H1 (cell line): ENCODE results near the gene CBY1. TPM values are rescaled to one million over a fixed set of nuclear protein-coding genes. Genes with fewer than 3 reads are reported as not detected.

Experiments
- CTCF ChIA-PET: fragments of 300-600 bp; sonication (Branson Sonifier 250); formaldehyde crosslinking; loops from one replicate; lab custom pipeline; 2021; ENCODE audit not compliant: partially characterized antibody; lab: Charles Lee
- POLR2A ChIA-PET: fragments of 300-600 bp; sonication (Branson Sonifier 250); formaldehyde crosslinking; loops from one replicate; lab custom pipeline; 2021; ENCODE audit warnings: inconsistent platforms; ENCODE audit not compliant: partially characterized antibody; lab: Charles Lee
- DNase-seq, 2 experiments: peaks; one replicate each; pipeline versions ENCODE4 v3.0.0 to v3.0.0-alpha.2; 2010 to 2022; ENCODE audit warnings: low spot score in 2 of 2, low read depth in 1 of 2, mixed read lengths in 1 of 2
- FAIRE-seq: peaks from 2 replicates; lab custom pipeline; 2011; peaks lifted over from hg19 to GRCh38; lab: Jason Lieb, UNC
- H2AFZ ChIP-seq: 2 replicates; pipeline ENCODE4 v1.8.1; 2012; ENCODE audit warnings: low read length, inconsistent platforms
- H2AK5ac ChIP-seq: 2 replicates; pipeline ENCODE4 v1.6.1; 2013; ENCODE audit warnings: low read depth, low read length
- H2BK120ac ChIP-seq: replicated peaks from 2 replicates; pipeline ENCODE3; 2013; ENCODE audit warnings: low read depth, low read length, inconsistent platforms
- H2BK12ac ChIP-seq: 2 replicates; pipeline ENCODE4 v1.6.1; 2013; ENCODE audit warnings: low read depth, low read length
- H2BK15ac ChIP-seq: 2 replicates; pipeline ENCODE4 v1.6.1; 2013; ENCODE audit warnings: low read length
- H2BK20ac ChIP-seq: 2 replicates; pipeline ENCODE4 v1.6.1; 2013; ENCODE audit warnings: low read length
- H2BK5ac ChIP-seq: 2 replicates; pipeline ENCODE4 v1.6.1; 2013; ENCODE audit warnings: low read depth, low read length
- H3K14ac ChIP-seq: 2 replicates; pipeline ENCODE4 v1.6.1; 2013; ENCODE audit warnings: inconsistent platforms; ENCODE audit not compliant: insufficient read length
- H3K18ac ChIP-seq: 2 replicates; pipeline ENCODE4 v1.6.1; 2013; ENCODE audit warnings: low read length; ENCODE audit errors: extremely low read depth
- H3K23ac ChIP-seq: 2 replicates; pipeline ENCODE4 v1.6.1; 2013; ENCODE audit warnings: inconsistent platforms; ENCODE audit not compliant: insufficient read length
- H3K23me2 ChIP-seq: 2 replicates; pipeline ENCODE4 v1.6.1; 2013; ENCODE audit warnings: low read depth, low read length
- H3K27ac ChIP-seq: 2 replicates; pipeline ENCODE4 v1.6.1; 2011; ENCODE audit warnings: low read depth, low read length, inconsistent platforms
- H3K27me3 ChIP-seq, 4 experiments: replicated peaks in 1 of 4; 1 replicate in 1 of 4; 2 replicates in 3 of 4; pipeline versions ENCODE4 v1.6.1 to v1.8.1; 2011 to 2013; ENCODE audit warnings: low read length in 3 of 4, mild to moderate bottlenecking in 3 of 4, inconsistent platforms in 2 of 4, mixed read lengths in 2 of 4, moderate library complexity in 1 of 4; ENCODE audit not compliant: control insufficient read depth in 3 of 4, insufficient read depth in 3 of 4; ENCODE audit errors: extremely low read depth in 1 of 4
- H3K36me3 ChIP-seq, 4 experiments: 2 replicates each; pipeline versions ENCODE4 v1.6.1 to v1.8.1; 2011 to 2013; ENCODE audit warnings: mild to moderate bottlenecking in 4 of 4, low read length in 3 of 4, moderate library complexity in 2 of 4, control low read depth in 1 of 4, inconsistent platforms in 1 of 4; ENCODE audit not compliant: insufficient read depth in 4 of 4, control insufficient read depth in 2 of 4
- H3K4ac ChIP-seq: replicated peaks from 2 replicates; pipeline ENCODE3; 2013; ENCODE audit warnings: low read length, low read depth, mixed read lengths, inconsistent platforms; ENCODE audit not compliant: insufficient read length
- H3K4me1 ChIP-seq, 4 experiments: replicated peaks in 1 of 4; 1 replicate in 1 of 4; 2 replicates in 3 of 4; pipeline versions ENCODE4 v1.6.1 to v1.8.1; 2011 to 2013; ENCODE audit warnings: low read length in 3 of 4, inconsistent platforms in 2 of 4, mixed read lengths in 1 of 4; ENCODE audit not compliant: insufficient read depth in 4 of 4, control insufficient read depth in 3 of 4
- H3K4me2 ChIP-seq, 2 experiments: 2 replicates each; pipeline versions ENCODE4 v1.6.1 to v1.8.1; 2011 to 2013; ENCODE audit warnings: low read depth in 2 of 2, low read length in 2 of 2, control low read depth in 1 of 2, inconsistent platforms in 1 of 2, mild to moderate bottlenecking in 1 of 2; ENCODE audit not compliant: insufficient read depth in 1 of 2
- H3K4me3 ChIP-seq, 4 experiments: fragments of 200-600, 300-600 bp in 1 of 4; sonication (generic), shearing (Covaris generic), sonication (Bioruptor Twin) in 1 of 4; 2 replicates each; pipeline versions ENCODE4 v1.5.1 to v1.8.1; 2011 to 2016; ENCODE audit warnings: low read length in 4 of 4, low read depth in 3 of 4, control low read depth in 2 of 4, inconsistent platforms in 2 of 4, mild to moderate bottlenecking in 2 of 4, mixed read lengths in 1 of 4, moderate library complexity in 1 of 4; ENCODE audit not compliant: insufficient read depth in 2 of 4; ENCODE audit errors: extremely low read depth in 1 of 4
- H3K56ac ChIP-seq: replicated peaks from 2 replicates; pipeline ENCODE3; 2013; ENCODE audit warnings: low read depth, mild to moderate bottlenecking, mixed read lengths, low read length, inconsistent platforms; ENCODE audit not compliant: insufficient read length
- H3K79me1 ChIP-seq: 2 replicates; pipeline ENCODE4 v1.6.1; 2013; ENCODE audit warnings: low read depth, low read length, control low read depth
- H3K79me2 ChIP-seq, 2 experiments: 2 replicates each; pipeline versions ENCODE4 v1.6.1 to v1.8.1; 2012 to 2013; ENCODE audit warnings: low read length in 2 of 2, mild to moderate bottlenecking in 2 of 2, inconsistent platforms in 1 of 2; ENCODE audit not compliant: insufficient read depth in 2 of 2, control insufficient read depth in 1 of 2
- H3K9ac ChIP-seq, 4 experiments: replicated peaks in 1 of 4; 1 replicate in 1 of 4; 2 replicates in 3 of 4; pipeline versions ENCODE4 v1.6.1 to v1.8.1; 2011 to 2013; ENCODE audit warnings: low read depth in 3 of 4, low read length in 3 of 4, control low read depth in 2 of 4, mild to moderate bottlenecking in 2 of 4, moderate library complexity in 2 of 4, inconsistent platforms in 1 of 4; ENCODE audit errors: extremely low read depth in 1 of 4
- H3K9me3 ChIP-seq, 2 experiments: 2 replicates each; pipeline versions ENCODE4 v1.6.1 to v1.8.1; 2012 to 2013; ENCODE audit warnings: mild to moderate bottlenecking in 2 of 2, moderate library complexity in 2 of 2, control low read depth in 1 of 2, inconsistent platforms in 1 of 2, low read depth in 1 of 2, low read length in 1 of 2, mixed read lengths in 1 of 2; ENCODE audit not compliant: insufficient read depth in 2 of 2
- H4K20me1 ChIP-seq, 2 experiments: replicated peaks in 1 of 2; 2 replicates each; pipeline versions ENCODE3 to v1.8.1; 2011 to 2013; ENCODE audit warnings: inconsistent platforms in 2 of 2, low read length in 2 of 2, mild to moderate bottlenecking in 1 of 2; ENCODE audit not compliant: insufficient read depth in 2 of 2, control insufficient read depth in 1 of 2
- H4K5ac ChIP-seq: 2 replicates; pipeline ENCODE4 v1.6.1; 2013; ENCODE audit warnings: low read length, low read depth, mixed read lengths, inconsistent platforms; ENCODE audit not compliant: insufficient read length
- H4K8ac ChIP-seq: 2 replicates; pipeline ENCODE4 v1.8.0; 2013; ENCODE audit warnings: mild to moderate bottlenecking, moderate library complexity, low read length, inconsistent platforms; ENCODE audit not compliant: insufficient read depth; ENCODE audit errors: extremely low read depth
- H4K91ac ChIP-seq: replicated peaks from 2 replicates; pipeline ENCODE3; 2013; ENCODE audit warnings: low read length, mixed read lengths, inconsistent platforms; ENCODE audit not compliant: insufficient read length
- JUN ChIP-seq: IDR thresholded peaks from 2 replicates; pipeline ENCODE4 v1.6.1; 2011; ENCODE audit warnings: low read depth, mild to moderate bottlenecking, improper control_type of control experiment, low read length
- KDM4A ChIP-seq: IDR thresholded peaks from one replicate; pipeline ENCODE4 v1.7.1; 2012; ENCODE audit warnings: low read depth, mild to moderate bottlenecking, moderate library complexity, low read length, inconsistent platforms; ENCODE audit not compliant: severe bottlenecking
- SAP30 ChIP-seq: fragments of 300-600 bp; sonication (generic); IDR thresholded peaks from 2 replicates; pipeline ENCODE4 v1.7.1; 2012; ENCODE audit warnings: low read length, moderate library complexity, mild to moderate bottlenecking, inconsistent platforms; ENCODE audit not compliant: insufficient read depth, insufficient replicate concordance
- WGBS, 2 experiments: shearing (Covaris generic) in 1 of 2; methylation state at CpG; one replicate each; pipeline versions ENCODE4 v1.1.6 to v1.1.7; 2013 to 2015; ENCODE audit warnings: low lambda C conversion rate in 2 of 2, mixed read lengths in 2 of 2, inconsistent platforms in 1 of 2, low coverage in 1 of 2, missing lambda C conversion rate in 1 of 2; ENCODE audit not compliant: insufficient replicate concordance in 2 of 2, insufficient coverage in 1 of 2, insufficient read length in 1 of 2; ENCODE audit errors: extremely low coverage in 1 of 2, missing lambda C conversion rate in 1 of 2; 5-methylcytosine and 5-hydroxymethylcytosine counted together
- polyA plus RNA-seq, 7 experiments: library from polyadenylated mRNA; depleted of rRNA in 3 of 7; stranded (reverse) in 5 of 7; unstranded in 2 of 7; fragments of >200 nt in 5 of 7; fragments of 200-250 nt in 2 of 7; gene quantifications; 1 replicate in 5 of 7; 2 replicates in 1 of 7; 4 replicates in 1 of 7; pipeline versions ENCODE4 v1.2.1 to v1.2.3, GENCODE V29; 2011 to 2013; ENCODE audit warnings: missing spikeins in 2 of 7, mixed read lengths in 2 of 7
- total RNA-seq: library from RNA; stranded (reverse); fragmentation: NEBNext Ultra II Directional; extraction: Animal tissue kit (Norgen Biotek cat#: 25700); gene quantifications from 2 replicates; pipeline ENCODE4 v1.2.1, GENCODE V29; 2021

CBY1 gene
- total and polyA plus RNA-seq, 2 of the 8 experiments (the other 6 are each of a cell fraction or from before 2014, with no cell fraction given) = 23.2 to 30.2 TPM

GRCh38 chr22:38685761-38686160 lies 29.3 kb downstream of the CBY1 start:
- POLR2A ChIA-PET = interaction anchor here (1.1 to 8.6 kb wide), 3 partner anchors 12 to 20 kb away, joined by 3 to 123 read pairs (median 68); partner anchors contain the start of genes GTPBP1 and JOSD1

More at GRCh38 chr22:38685761-38686160, 29.3 kb downstream of the CBY1 start:
- Histone ChIP-seq H2BK120ac (no peak overlapping the region), H2BK12ac (no peak overlapping the region), H3K14ac (no peak overlapping the region), H3K23me2 (peaks cover 6% of the 10 kb centered on the region), H3K9ac (no peak overlapping the region), H3K23ac (no peak overlapping the region), H4K91ac (no peak overlapping the region), H3K4me3 (no peak overlapping the region), H3K4ac (no peak overlapping the region), H3K56ac (no peak overlapping the region), H2BK5ac (no peak overlapping the region), H2BK15ac (no peak overlapping the region), H3K4me1 (peaks cover 0 to 3% (median 1%) of the 10 kb centered on the region in 4 experiments; a peak in 3 of 7 replicates), H2AK5ac (no peak overlapping the region), H3K79me1 (peaks cover 4% of the 10 kb centered on the region; the same call in 1 of the 2 replicates), H3K18ac (no peak overlapping the region), H4K8ac (peak overlapping the region; percentile 53; the same call in 1 of the 2 replicates), H3K27me3 (no peaks in the 10 kb centered on the region), H3K27ac (no peak overlapping the region), H2BK20ac (no peak overlapping the region), H4K20me1 (peaks cover 6 to 7% of the 10 kb centered on the region in 2 experiments), H3K79me2 (peaks cover 7 to 12% of the 10 kb centered on the region in 2 experiments; a peak in 3 of 4 replicates), H3K4me2 (no peak overlapping the region), H3K9me3 (peaks cover 5 to 8% of the 10 kb centered on the region in 2 experiments; a peak in 3 of 4 replicates), H4K5ac (no peak overlapping the region), H2AFZ (no peak overlapping the region), H3K36me3 (peaks cover 15 to 49% (median 27%) of the 10 kb centered on the region in 4 experiments)
- 100% methylated on average over 1 of the region's 1 CpG; no CpG with 5 or more reads in 1 of the 2 experiments for WGBS, 2 experiments
- no peak for TF ChIP-seq KDM4A
- TF ChIP-seq JUN = no peak
- TF ChIP-seq SAP30 = no peak
- FAIRE-seq = no peak
- DNase-seq = no peak
- CTCF ChIA-PET = no interaction called here
